Upper lobe of right lung (tissue), 1 donor: ENCODE results near the gene TENM4. TPM values are rescaled to one million over a fixed set of nuclear protein-coding genes. Genes with fewer than 3 reads are reported as not detected.

Experiments used
- ATAC-seq: fragments of 200-7000 bp; cut with Tn5 transposase; one replicate; pipeline ENCODE4 v1.9.1; 2020; ENCODE audit warnings: mild to moderate bottlenecking, moderate library complexity
- DNase-seq: peaks from one replicate; pipeline ENCODE4 v3.0.0-alpha.2; 2020
- H3K27ac ChIP-seq: fragments of 200-600 bp; one replicate; pipeline ENCODE4 v1.8.0; 2022
- H3K27me3 ChIP-seq: fragments of 200-600 bp; one replicate; pipeline ENCODE4 v1.8.0; 2022; ENCODE audit warnings: mild to moderate bottlenecking
- H3K36me3 ChIP-seq: fragments of 200-600 bp; one replicate; pipeline ENCODE4 v1.8.0; 2022
- H3K4me1 ChIP-seq: fragments of 200-600 bp; one replicate; pipeline ENCODE4 v1.8.0; 2022
- H3K4me3 ChIP-seq: fragments of 200-600 bp; one replicate; pipeline ENCODE4 v1.8.0; 2022; ENCODE audit warnings: mild to moderate bottlenecking
- H3K9me3 ChIP-seq: fragments of 200-600 bp; one replicate; pipeline ENCODE4 v1.8.0; 2022
- intact Hi-C: fragments of 100-400 bp; cut with DNase I; formaldehyde crosslinking; loops from one replicate; pipeline ENCODE4 v1.11.0; 2022
- total RNA-seq: library from RNA; stranded (reverse); fragmentation: NEBNext Ultra II Directional; extraction: Animal tissue kit (Norgen Biotek cat#: 25700); gene quantifications from one replicate; pipeline ENCODE4 v1.2.1, GENCODE V29; 2021
- TF ChIP-seq, protein P1 (sequence below): fragments of 200-600 bp; IDR thresholded peaks from one replicate; pipeline ENCODE4 v1.8.0; 2022; ENCODE audit warnings: antibody characterized with exemption
- donor health status: DM: no; HTN: yes; CAD: no; lungs with severe emphysema.

The TENM4 gene
- total RNA-seq, 1 donor from 2014 or later: 4.3 TPM

DNA sequence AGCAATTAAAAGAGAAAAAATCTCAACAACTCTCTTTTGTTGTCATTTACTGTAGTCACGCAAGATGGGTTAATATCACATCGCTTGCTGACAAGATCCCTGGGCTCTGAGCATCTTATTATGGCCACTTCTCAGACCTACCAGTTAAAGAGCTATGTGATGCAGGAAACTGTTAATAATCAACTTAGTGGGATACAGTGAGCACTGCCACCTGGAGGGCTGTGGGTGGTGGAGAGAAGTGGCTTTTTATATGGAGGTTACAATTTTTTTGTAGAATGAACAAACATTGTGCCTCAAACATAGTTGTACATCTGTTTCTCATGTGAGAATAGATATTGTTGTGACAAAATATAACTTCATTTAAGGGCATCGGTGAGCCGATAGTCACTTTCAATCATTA, 181.0 kb downstream of the TENM4 start:
- Histone ChIP-seq H3K27ac (no peak overlapping the region), H3K4me1 (no peaks in the 10 kb centered on the region), H3K36me3 (no peaks in the 10 kb centered on the region), H3K27me3 (no peaks in the 10 kb centered on the region), H3K4me3 (no peak overlapping the region), H3K9me3 (no peaks in the 10 kb centered on the region)
- ATAC-seq (no peak), DNase-seq (no peak)
- intact Hi-C loops: no loop called here
- TF ChIP-seq, protein P1, sequence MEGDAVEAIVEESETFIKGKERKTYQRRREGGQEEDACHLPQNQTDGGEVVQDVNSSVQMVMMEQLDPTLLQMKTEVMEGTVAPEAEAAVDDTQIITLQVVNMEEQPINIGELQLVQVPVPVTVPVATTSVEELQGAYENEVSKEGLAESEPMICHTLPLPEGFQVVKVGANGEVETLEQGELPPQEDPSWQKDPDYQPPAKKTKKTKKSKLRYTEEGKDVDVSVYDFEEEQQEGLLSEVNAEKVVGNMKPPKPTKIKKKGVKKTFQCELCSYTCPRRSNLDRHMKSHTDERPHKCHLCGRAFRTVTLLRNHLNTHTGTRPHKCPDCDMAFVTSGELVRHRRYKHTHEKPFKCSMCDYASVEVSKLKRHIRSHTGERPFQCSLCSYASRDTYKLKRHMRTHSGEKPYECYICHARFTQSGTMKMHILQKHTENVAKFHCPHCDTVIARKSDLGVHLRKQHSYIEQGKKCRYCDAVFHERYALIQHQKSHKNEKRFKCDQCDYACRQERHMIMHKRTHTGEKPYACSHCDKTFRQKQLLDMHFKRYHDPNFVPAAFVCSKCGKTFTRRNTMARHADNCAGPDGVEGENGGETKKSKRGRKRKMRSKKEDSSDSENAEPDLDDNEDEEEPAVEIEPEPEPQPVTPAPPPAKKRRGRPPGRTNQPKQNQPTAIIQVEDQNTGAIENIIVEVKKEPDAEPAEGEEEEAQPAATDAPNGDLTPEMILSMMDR: no peak

GRCh38 chr11:79258576-79258975, 182.3 kb downstream of the TENM4 start:
- TF ChIP-seq, protein P1: no peak
- DNase-seq (no peak), ATAC-seq (no peak)
- Histone ChIP-seq H3K4me1 (no peaks in the 10 kb centered on the region), H3K4me3 (no peak overlapping the region), H3K27ac (no peak overlapping the region), H3K9me3 (no peaks in the 10 kb centered on the region), H3K36me3 (no peaks in the 10 kb centered on the region), H3K27me3 (no peaks in the 10 kb centered on the region)
- intact Hi-C loops: no loop called here

DNA sequence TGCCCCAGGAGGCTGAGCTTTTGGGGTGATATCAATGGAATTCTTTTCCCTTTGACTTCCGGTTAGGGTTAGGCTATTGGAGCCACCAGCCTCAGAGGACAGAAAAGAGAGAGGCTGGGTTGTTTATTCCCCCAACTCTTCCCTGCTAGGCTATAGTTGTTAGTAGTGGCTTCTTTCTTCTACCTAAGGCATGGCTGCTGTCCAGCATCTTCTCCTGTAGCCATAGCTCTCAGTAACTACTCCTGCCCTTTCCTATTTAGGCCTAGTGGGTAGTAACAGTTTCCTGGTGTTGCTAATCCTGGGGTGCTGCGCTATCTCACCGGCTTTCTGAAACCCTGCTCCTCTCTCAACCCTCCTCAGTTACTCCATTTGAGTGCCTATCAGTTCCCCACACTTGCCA, 184.9 kb downstream of the TENM4 start:
- intact Hi-C loops: no loop called here
- no peaks in the 10 kb centered on the region for H3K27me3 ChIP-seq
- H3K36me3 ChIP-seq: no peaks in the 10 kb centered on the region
- ATAC-seq (no peak), DNase-seq (no peak)
- TF ChIP-seq, protein P1: no peak
- H3K4me3 ChIP-seq: no peak overlapping the region
- no peak overlapping the region for H3K27ac ChIP-seq
- no peaks in the 10 kb centered on the region for H3K9me3 ChIP-seq
- H3K4me1 ChIP-seq: no peaks in the 10 kb centered on the region

DNA sequence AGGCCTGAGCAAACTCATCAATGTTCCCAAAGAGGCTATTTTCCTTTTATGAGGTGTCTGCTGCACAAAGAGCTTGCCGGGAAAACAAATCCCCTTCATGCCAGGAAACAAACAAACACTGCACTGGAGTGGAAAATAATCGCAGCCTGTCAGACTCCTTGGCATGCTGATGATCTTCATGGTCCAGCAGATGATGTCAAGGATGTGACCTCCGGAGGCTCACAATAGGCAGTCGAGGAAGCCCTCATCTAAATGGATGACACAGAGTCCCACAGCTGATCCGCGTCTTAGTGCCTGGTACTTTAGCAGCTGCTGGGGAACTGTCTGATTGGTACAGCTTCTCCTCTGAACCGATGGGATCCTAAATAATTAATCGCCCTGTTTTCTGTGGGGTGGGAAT, 187.6 kb downstream of the TENM4 start:
- no peaks in the 10 kb centered on the region for H3K36me3 ChIP-seq
- no peak overlapping the region for H3K27ac ChIP-seq
- H3K27me3 ChIP-seq: no peaks in the 10 kb centered on the region
- H3K4me1 ChIP-seq: no peaks in the 10 kb centered on the region
- intact Hi-C loops: no loop called here
- DNase-seq (no peak), ATAC-seq (no peak)
- no peak overlapping the region for H3K4me3 ChIP-seq
- TF ChIP-seq, protein P1: no peak
- no peaks in the 10 kb centered on the region for H3K9me3 ChIP-seq

- ATAC-seq: no peak
- TF ChIP-seq, protein P1: no peak
- intact Hi-C loops: no loop called here
These were observed 191.4 kb downstream of the TENM4 start for GRCh38 chr11:79249295-79249993.

GRCh38 chr11:79244798-79245197, 196.0 kb downstream of the TENM4 start:
- DNase-seq: no peak
- Histone ChIP-seq H3K27ac (no peak overlapping the region), H3K9me3 (no peaks in the 10 kb centered on the region), H3K36me3 (no peaks in the 10 kb centered on the region), H3K27me3 (no peaks in the 10 kb centered on the region), H3K4me1 (peaks cover 5% of the 10 kb centered on the region), H3K4me3 (no peak overlapping the region)
- TF ChIP-seq, protein P1: no peak
- no peak for ATAC-seq
- intact Hi-C loops: no loop called here

More at GRCh38 chr11:79249295-79249993, 191.4 kb downstream of the TENM4 start:
- Histone ChIP-seq H3K27ac (no peak overlapping the region), H3K9me3 (no peaks in the 10 kb centered on the region), H3K36me3 (no peaks in the 10 kb centered on the region), H3K4me3 (no peak overlapping the region), H3K27me3 (no peaks in the 10 kb centered on the region), H3K4me1 (peaks cover 5% of the 10 kb centered on the region)
- no peak for DNase-seq
